PFSK-1 (cell line): ENCODE data around the gene EXTL1.

ENCODE experiments used
- POLR2AphosphoS5 ChIP-seq: IDR thresholded peaks from 2 replicates; pipeline ENCODE4 v1.6.1; 2012; ENCODE audit warnings: low read depth, mild to moderate bottlenecking, control low read depth, low read length, moderate library complexity
- TAF1 ChIP-seq: IDR thresholded peaks from 2 replicates; pipeline ENCODE4 v1.6.1; 2012; ENCODE audit warnings: low read length, control low read depth, borderline replicate concordance; ENCODE audit not compliant: insufficient read depth
- TF ChIP-seq, protein P1 (sequence below), 2 experiments: IDR thresholded peaks; 2 replicates each; pipeline versions ENCODE4 v1.6.1 to v1.8.0; 2011 to 2012; ENCODE audit warnings: low read depth in 2 of 2, low read length in 2 of 2, control low read depth in 1 of 2, inconsistent platforms in 1 of 2, mild to moderate bottlenecking in 1 of 2, moderate library complexity in 1 of 2; ENCODE audit not compliant: insufficient read depth in 1 of 2

DNA sequence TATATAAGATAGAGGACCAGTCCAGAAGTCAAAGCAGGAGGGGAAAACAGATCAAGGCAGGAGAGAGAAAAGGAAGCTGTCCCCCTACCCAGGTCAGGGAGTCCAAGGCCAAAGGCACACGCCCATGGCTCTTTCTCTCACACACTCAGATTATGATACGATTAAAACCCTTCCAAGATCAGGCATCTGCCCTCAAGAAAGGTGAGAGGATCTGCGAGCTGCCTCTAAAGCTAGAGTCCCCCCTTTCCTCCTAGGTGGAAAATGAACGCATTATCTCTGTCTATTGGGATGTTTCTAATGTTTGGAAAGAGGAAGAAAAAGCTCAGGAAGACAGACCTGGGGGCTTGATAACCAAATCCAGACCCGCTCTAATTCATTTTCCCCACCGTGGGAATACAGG, 31.3 kb upstream of the EXTL1 start:
- TF ChIP-seq POLR2AphosphoS5 (no peak), TAF1 (no peak)
- TF ChIP-seq, protein P1, sequence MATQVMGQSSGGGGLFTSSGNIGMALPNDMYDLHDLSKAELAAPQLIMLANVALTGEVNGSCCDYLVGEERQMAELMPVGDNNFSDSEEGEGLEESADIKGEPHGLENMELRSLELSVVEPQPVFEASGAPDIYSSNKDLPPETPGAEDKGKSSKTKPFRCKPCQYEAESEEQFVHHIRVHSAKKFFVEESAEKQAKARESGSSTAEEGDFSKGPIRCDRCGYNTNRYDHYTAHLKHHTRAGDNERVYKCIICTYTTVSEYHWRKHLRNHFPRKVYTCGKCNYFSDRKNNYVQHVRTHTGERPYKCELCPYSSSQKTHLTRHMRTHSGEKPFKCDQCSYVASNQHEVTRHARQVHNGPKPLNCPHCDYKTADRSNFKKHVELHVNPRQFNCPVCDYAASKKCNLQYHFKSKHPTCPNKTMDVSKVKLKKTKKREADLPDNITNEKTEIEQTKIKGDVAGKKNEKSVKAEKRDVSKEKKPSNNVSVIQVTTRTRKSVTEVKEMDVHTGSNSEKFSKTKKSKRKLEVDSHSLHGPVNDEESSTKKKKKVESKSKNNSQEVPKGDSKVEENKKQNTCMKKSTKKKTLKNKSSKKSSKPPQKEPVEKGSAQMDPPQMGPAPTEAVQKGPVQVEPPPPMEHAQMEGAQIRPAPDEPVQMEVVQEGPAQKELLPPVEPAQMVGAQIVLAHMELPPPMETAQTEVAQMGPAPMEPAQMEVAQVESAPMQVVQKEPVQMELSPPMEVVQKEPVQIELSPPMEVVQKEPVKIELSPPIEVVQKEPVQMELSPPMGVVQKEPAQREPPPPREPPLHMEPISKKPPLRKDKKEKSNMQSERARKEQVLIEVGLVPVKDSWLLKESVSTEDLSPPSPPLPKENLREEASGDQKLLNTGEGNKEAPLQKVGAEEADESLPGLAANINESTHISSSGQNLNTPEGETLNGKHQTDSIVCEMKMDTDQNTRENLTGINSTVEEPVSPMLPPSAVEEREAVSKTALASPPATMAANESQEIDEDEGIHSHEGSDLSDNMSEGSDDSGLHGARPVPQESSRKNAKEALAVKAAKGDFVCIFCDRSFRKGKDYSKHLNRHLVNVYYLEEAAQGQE (IDR thresholded peaks at IDR 0.05; ENCODE audit: insufficient read depth in 1 of 2, low read depth in 2 of 2, low read length in 2 of 2), result no peak
